ENCODE data around the gene ABCA2.
"Not testable (repeated sequence)": the region's sequence is repeated elsewhere in the genome, so short reads cannot be mapped to it uniquely, and the experiment has no call there.

ABCA2 gene

DNA sequence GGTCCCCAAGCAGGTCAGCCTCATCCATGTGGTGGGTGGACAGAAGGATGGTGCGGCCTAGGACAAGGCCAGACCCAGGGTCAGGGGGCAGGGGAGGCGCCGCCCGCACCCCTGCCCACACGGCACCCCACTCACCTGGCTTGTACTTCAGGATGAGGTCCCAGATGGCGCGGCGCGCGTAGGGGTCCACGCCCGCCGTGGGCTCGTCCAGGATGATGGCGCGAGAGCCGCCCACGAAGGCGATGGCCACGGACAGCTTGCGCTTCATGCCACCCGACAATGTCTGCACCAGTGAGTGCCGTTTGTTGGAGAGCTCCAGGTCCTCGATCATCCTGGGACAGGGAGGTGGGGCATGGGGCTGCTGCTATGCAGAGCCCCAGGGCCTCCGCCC is 12.5 kb downstream of the ABCA2 start:
- DNase-seq = no peak

GRCh38 chr9:137014776-137015539 is 13.1 kb downstream of the ABCA2 start:
- no peak for DNase-seq

DNA sequence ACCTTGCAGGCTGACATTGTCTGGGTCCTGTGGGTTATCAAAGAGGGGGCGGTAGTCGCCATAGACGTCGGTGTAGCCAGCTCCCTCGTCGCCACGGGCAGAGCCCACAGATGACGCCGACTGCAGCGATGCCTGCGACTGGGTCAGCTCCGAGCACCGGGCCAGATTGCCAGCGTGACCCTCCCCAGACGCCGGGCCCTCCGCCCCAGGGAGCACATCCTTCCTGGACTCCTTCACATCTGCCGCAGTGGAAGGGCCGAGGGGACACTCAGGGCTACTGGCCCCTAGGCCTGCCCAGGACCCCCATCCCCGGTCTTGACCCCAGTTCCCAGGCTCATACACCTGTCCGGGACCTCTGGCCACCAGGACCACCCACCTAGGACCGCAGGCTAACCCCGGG is 13.9 kb downstream of the ABCA2 start:
- DNase-seq = no peak

- DNase-seq = no peak
These were observed 14.5 kb downstream of the ABCA2 start for GRCh38 chr9:137013571-137013940.

DNA sequence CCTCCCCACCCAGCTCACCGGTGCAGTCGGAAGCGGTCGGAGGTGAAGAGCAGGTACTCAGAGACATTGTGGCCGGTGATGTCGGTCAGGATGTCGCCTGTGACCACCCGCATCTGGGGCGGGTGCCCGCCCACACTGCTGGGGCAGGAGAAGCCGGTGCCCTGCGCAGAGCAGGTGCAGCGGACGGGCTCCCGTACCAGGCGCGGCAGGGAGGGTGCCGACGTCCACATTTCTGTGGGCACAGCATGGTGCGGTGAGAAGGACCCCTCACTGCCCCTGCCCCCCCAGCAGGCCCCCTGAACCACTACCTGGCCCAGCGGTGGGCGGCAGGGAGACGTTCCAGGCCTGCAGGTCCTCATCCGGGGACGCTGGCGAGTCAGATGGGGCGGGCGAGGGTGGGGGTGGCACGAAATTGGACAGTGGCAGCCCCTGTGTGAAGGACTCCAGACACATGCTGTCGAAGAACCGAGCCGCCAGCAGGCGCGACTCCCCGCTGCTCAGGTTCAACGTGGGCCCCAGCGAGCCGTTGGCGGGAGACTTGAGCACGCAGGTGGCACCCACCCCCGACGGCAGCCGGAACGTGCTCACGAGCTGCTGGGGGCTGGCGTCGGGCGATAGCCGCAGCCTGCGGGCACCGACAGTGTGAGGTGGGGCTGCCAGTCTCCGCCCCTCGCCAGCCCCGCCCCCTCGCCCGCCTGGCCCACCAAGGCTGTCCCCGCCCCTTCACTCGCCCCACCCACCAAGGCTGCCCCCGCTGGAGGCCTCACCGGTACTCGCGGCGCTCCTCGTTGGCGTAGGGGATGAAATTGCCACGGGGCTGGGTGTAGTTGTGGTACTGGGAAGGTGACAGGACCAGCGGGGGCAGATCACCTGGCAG is 15.1 kb downstream of the ABCA2 start:
- DNase-seq = no peak

DNA sequence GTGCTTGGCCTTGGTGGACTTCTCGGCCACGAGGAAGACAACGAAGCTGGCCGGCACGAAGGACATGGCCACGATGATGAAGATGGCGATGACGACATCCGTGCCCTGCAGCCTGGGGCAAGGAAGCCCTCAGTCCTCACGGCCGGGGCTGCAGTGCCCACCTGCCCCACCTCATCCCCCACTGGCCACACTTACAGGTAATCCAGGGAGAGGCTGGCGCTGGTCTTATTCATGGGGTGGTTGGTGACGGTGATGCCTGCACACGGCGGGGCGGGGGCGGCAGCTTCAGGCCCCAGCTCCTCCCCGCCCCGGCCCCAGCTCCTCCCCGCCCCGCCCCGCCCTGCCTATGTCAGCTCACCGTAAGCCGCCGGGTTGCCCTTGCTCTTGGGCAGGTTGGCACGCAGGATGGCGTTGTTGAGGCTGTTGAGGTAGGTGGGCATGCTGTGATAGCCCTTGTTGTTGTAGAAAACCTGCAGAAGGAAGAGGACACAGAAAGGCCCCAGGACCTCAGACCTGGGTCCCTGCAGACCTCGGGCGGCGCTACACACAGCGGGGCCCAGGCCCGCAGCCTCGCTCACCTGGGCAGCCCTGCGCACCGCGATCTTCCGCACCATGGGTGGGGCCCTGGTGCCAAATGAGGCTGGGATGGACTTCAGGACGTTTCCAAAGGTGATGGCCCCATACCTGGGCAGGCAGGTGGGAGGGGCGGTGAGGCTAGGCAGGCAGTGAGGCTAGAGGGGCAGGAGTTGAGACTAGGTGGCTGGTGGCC is 15.9 kb downstream of the ABCA2 start:
- DNase-seq = no peak

GRCh38 chr9:137011156-137011555 is 16.9 kb downstream of the ABCA2 start:
- no peak for DNase-seq

- no peak for DNase-seq
These were observed 17.9 kb downstream of the ABCA2 start for GRCh38 chr9:137009938-137010732.

GRCh38 chr9:137009217-137009616 is 18.8 kb downstream of the ABCA2 start:
- DNase-seq = no peak

- no peak for DNase-seq
These were observed 19.7 kb downstream of the ABCA2 start for GRCh38 chr9:137008312-137008711.

DNA sequence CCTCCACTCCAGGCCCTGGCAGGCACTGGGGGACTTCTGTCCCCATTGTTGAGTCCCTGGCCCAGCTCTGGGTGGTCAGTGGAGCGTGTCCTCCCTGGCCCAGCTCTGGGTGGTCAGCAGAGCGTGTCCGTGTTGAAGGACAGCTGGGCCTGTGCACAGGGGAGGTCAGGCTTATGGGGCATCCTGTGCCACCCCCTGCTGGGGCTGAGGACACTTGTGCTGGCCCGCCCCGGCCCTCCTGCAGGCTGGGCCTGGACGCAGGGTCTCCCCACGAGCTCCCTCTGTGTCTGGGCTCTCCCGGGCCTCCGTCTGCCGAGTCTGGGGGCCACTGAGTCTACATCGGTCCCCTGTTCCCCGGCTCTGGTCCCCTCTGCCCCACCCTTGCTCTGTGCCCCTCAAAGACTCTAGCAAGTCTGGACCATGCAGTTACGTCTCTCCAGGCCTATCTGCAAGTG is 20.2 kb downstream of the ABCA2 start:
- DNase-seq = no peak

GRCh38 chr9:137007108-137007815 is 20.8 kb downstream of the ABCA2 start:
- no peak for DNase-seq

- DNase-seq = no peak
These were observed 21.7 kb downstream of the ABCA2 start for GRCh38 chr9:137006116-137007003.

- not testable (repeated sequence) for DNase-seq
These were observed 23.8 kb downstream of the ABCA2 start for GRCh38 chr9:137004285-137004684.

DNA sequence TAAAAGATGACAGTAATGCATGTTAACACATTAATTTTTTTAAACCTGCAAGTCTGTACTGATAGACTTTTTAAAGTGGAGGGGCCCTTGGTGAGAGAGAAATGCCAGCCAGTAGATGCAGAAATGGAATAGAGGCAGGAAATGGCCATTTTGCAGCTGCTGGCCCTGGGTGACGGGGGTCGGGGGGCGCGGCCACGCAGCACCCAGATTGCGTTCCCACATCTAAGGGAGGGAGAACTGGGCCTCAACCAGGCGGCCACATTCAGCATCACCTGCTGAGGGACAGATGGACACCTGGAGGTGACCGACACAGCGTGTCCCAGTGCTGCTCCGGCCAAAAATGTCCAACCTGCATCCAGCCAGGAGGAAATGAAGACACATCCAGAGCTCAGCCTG is 25.4 kb downstream of the ABCA2 start:
- DNase-seq = no peak

DNA sequence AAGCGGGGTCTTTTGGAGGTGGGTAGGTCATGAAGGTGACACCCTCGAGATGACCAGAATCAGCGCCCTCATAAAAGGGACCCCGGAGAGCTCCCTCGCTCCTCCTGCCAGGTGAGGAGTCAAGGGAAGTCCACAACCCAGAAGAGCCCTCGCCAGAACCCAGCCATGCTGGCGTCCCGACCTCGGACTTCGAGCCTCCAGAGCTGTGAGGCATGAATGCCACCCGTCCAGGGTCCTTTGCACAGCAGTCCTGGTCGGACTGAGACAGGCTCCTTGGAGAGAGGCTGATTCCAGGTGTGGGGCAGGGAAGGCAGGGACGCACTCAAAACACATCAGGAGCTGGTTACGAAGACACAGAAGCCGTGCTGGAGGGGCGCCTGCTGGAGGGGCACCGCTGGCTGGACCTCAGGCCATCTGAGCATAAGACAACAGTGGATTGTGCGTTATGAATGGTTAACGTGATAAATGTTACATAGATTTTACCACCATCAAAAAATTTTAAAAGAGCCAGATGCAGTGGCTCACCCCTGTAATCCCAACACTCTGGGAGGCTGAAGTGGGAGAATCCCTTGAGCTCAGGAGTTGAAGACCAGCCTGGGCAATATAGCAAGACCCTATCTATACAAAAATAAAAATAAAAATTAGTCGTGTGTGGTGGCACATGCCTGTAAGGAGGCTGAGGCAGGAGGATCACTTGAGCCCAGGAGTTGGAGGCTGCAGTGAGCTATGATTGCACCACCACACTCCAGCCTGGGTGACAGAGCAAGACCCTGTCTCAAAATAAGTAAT is 26.0 kb downstream of the ABCA2 start:
- no peak for DNase-seq

DNA sequence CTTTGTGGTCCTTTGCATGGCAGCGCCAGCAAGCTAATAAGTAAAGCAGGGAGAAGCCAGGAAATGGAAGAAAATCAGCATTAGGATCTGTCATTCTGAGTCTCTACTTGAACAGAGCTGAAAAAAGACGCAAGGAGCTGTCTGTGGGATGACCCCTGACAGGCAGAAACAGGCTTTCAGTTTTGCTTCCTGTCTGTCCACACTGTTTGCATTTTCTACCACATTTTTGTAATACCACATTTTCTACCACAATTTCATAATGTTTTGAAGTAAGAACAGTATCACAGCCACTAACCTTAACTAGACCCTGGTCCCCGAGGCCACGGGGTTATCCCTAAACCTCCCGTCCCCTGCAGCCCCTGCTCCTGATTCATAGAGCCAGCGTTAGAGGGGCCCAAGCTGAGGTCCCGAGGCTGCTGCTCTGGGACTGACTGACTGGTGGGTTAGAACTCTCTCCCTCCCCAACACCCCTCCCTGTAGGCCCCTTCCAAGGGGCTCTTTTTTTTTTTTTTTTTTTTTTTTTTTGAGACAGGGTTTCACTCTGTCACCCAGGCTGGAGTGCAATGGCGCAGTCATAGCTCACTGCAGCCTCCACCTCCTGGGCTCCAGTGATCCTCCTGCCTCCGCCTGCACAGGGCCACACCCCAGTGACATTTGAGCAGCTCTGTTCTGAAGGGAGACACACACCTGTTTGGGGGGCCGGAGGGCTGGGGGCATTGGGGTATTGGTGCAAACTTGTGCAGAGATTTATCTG is 27.7 kb downstream of the ABCA2 start:
- no peak for DNase-seq

DNA sequence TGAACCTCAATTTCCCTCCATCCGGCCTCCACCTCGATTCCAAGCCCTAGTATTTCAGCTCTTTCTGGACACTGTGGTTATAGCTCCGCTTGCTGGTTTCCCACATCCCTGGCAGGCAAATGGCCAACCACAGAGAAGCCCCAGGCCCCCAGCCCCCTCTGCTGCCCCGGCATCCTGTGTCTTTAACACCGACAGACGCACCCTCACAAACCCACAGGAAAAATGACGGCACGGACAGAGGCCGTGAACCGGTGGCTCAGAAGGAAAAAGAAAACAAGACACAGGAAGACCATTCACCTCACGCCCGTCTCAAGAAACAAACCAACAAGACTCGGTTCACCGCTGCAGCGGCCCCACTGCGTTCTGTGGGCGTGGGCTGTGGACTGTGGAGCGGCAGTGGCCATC is 30.2 kb downstream of the ABCA2 start:
- DNase-seq = no peak

DNA sequence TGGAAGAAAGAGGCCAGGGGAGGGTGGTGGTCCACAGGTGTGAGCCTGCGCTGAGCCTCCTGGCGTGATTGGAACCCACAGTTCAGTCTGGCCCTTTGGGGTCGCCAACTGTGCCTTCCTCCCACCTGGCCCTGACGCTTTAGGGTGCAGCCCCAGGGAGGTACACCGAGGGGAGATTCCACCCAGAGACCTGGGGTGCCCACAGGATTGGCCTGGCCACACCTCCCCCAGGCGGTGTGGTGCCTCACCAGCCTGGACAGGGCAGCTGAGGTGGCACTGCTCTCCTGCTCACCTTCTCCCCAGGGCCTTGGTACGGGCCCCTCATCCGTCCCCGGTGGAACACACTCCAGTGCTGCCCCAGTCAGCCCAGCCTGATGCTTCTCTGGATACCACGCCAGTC is 30.7 kb downstream of the ABCA2 start:
- DNase-seq = no peak

Data from stimulated activated CD4-positive, alpha-beta T cell treated with anti-CD3 and anti-CD28 coated beads, Interleukin-4, amount 100 ng/mL, for 1 hour (primary cell).